Renal cortex interstitium (tissue), 11 donors: ENCODE measurements around the gene TMEM178B. TPM values are rescaled to one million over a fixed set of nuclear protein-coding genes. Genes with fewer than 3 reads are reported as not detected.

Experiments used
- DNase-seq, 11 donors: peaks; one replicate each; pipeline ENCODE4 v3.0.0-alpha.2; 2013; ENCODE audit warnings: low read depth in 9 of 11, low spot score in 4 of 11; ENCODE audit errors: extremely low read depth in 1 of 11
- polyA plus RNA-seq, 3 donors: library from polyadenylated mRNA; unstranded; fragments of 120-200 nt; gene quantifications; one replicate each; pipeline ENCODE4 v1.2.1, GENCODE V29; 2013; ENCODE audit not compliant: insufficient read length in 3 of 3

The TMEM178B gene
- polyA plus RNA-seq, 3 donors, result 0.27 to 0.39 (median 0.36) TPM

GRCh38 chr7:141511676-141512396 lies 438.0 kb downstream of the TMEM178B start:
- DNase-seq, result peak in 5 of 11 donors; percentile 7 to 20 (median 18)

DNA sequence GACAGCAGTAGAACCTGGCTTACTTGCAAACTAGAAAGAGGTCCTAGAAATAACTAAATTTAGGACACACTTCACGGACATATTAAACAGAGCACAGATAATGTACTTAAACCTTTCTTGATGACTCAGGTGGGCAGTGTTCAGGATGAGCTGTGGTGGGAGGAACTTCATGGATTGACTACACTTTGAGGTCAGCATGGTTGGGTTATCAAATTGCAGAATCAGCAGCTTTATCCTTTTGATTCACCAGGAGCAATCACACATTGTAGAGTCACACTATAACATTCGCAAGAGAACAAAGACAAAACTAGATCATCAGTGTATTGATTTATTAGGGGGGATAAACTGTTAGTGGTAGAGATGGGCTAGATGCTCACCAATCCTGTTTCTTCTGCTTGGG lies 438.7 kb downstream of the TMEM178B start:
- no peak for DNase-seq

GRCh38 chr7:141513720-141514119 lies 439.9 kb downstream of the TMEM178B start:
- no peak for DNase-seq

GRCh38 chr7:141515941-141516340 lies 442.1 kb downstream of the TMEM178B start:
- DNase-seq, result peak in 1 of 11 donors; percentile 0

GRCh38 chr7:141519623-141520022 lies 445.8 kb downstream of the TMEM178B start:
- no peak for DNase-seq

DNA sequence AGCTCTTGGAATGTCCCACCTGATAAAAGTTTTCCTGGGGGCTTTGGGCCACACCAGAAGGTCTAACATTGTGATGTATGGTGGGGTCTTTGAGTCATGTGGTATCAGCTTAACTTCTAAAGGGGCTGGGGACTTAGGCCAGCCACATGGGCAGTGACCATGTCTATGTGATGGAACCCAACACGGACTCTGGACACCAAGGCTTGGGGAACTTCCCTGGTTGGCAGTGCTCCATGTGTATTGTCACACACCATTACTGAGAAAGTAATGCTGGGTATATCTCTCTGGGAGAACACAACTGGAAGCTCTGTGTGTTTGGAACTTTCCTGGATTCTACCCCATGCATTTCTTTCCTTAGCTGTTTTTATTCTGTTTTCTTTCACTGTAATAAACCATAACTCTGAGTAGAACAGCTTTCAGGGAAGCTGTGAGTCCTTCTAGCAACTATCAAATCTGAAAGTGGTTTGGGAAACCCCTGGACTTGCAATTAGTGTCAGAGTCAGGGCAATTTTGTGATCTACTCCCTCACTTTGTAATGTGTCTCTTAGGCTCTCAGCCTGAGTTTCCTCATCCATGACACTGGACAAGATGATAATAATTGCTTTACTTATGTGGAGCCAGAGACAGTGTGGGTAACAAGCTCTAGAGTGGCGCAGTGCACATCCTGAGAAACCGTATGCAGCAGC lies 448.9 kb downstream of the TMEM178B start:
- no peak for DNase-seq

GRCh38 chr7:141525973-141526514 lies 452.2 kb downstream of the TMEM178B start:
- no peak for DNase-seq

- DNase-seq, result no peak
These were observed 453.2 kb downstream of the TMEM178B start for GRCh38 chr7:141527076-141527475.

DNA sequence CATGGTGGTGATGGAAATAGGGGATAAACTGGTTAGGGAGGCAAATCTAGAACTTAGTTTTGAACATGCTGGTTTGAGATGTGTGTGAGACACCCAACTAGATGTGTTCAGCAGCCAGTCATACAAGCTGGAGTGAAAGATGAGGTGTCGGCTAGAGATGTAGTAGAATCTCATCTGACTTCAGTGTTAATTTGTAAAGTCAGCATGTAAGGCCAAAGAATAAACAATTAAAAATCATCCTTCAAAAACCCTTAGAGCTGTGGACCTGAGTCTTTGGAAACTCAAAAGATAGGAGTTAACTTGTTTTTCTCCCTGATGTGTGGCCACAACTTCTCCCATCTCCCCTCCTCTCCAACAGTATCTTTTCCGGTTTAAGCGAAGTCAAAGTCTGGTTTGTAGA lies 454.5 kb downstream of the TMEM178B start:
- no peak for DNase-seq

Other genes with a start within 250 kb of the TMEM178B start
- gene BRAF, start 149.1 kb upstream of the TMEM178B start, polyA plus RNA-seq, result 10 to 100 TPM; 20.3 to 30.1 (median 26.4) TPM
- 10 to 100 TPM; 69.3 to 93.7 (median 78.6) TPM for gene MRPS33, start 59.1 kb upstream of the TMEM178B start, polyA plus RNA-seq